ENCODE data around the gene MARVELD3.
"Not testable (repeated sequence)": the region's sequence is repeated elsewhere in the genome, so short reads cannot be mapped to it uniquely, and the experiment has no call there.

Gene MARVELD3

GRCh38 chr16:71610936-71611871, 14.8 kb upstream of the MARVELD3 start:
- Histone ChIP-seq H4K91ac (ENCODE audit: low read depth, low read length) (no peak overlapping the region), H3K4me2 (ENCODE audit: low read length) (peak overlapping the region; percentile 20), H3K27ac (ENCODE audit: low read depth, low read length) (no peak overlapping the region), H3K79me1 (ENCODE audit: low read length) (no peaks in the 10 kb centered on the region), H3K4me1 (ENCODE audit: control insufficient read depth in 1 of 2, insufficient read depth in 2 of 2, low read length in 2 of 2) (peaks cover 4% of the 10 kb centered on the region in 2 experiments), H2BK120ac (ENCODE audit: insufficient read depth, low read length, poor library complexity) (no peak overlapping the region), H3K14ac (ENCODE audit: low read length) (no peak overlapping the region), H4K12ac (ENCODE audit: low read depth, low read length) (no peak overlapping the region), H2AFZ (ENCODE audit: insufficient read depth, low read length, poor library complexity) (peak overlapping the region; percentile 49), H2BK12ac (ENCODE audit: low read length) (no peak overlapping the region), H2AK5ac (ENCODE audit: low read length) (no peak overlapping the region), H3K18ac (ENCODE audit: low read length) (no peak overlapping the region), H3K9me3 (ENCODE audit: insufficient read depth, low read depth, low read length) (no peaks in the 10 kb centered on the region), H3K23ac (ENCODE audit: low read length) (no peak overlapping the region), H3K4me3 (ENCODE audit: low read depth, low read length) (no peak overlapping the region), H4K8ac (ENCODE audit: low read depth, low read length) (peak overlapping the region; percentile 56), H3K9ac (ENCODE audit: low read length) (no peak overlapping the region), H2BK5ac (ENCODE audit: low read depth, low read length, poor library complexity) (no peak overlapping the region), H3K36me3 (ENCODE audit: control insufficient read depth in 1 of 2, insufficient read depth in 2 of 2, low read length in 2 of 2) (no peaks in the 10 kb centered on the region), H3K79me2 (ENCODE audit: control insufficient read depth, insufficient read depth, low read length, poor library complexity) (no peaks in the 10 kb centered on the region), H3K4ac (ENCODE audit: low read depth, low read length) (no peak overlapping the region), H3K27me3 (ENCODE audit: insufficient read depth, low read length) (no peaks in the 10 kb centered on the region)
- WGBS (ENCODE audit: extremely low coverage, insufficient coverage, insufficient read length) = no CpG with 5 or more reads among the region's 19 CpGs
- DNase-seq = peak; percentile 50 to 81

DNA sequence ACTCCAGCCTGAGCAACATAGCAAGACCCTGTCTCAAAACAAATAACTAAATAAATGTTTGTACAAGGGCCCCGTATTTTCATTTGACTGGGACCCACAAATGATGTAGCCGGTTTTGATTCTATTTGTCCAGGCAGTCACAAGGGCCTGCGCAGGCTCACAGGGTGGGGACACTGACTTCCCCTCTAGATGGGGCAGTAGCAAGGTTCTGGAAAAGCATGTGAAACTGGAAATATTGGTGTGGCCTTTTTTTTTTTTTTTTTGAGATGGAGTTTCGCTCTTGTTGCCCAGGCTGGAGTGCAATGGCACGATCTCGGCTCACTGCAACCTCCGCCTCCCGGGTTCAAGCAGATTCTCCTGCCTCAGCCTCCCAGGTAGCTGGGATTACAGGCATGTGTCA, 11.0 kb upstream of the MARVELD3 start:
- H3K79me1 ChIP-seq (ENCODE audit: low read length); H3K18ac ChIP-seq (ENCODE audit: low read length); H3K4ac ChIP-seq (ENCODE audit: low read depth, low read length); H4K12ac ChIP-seq (ENCODE audit: low read depth, low read length); H4K8ac ChIP-seq (ENCODE audit: low read depth, low read length); DNase-seq; H4K91ac ChIP-seq (ENCODE audit: low read depth, low read length); H3K4me1 ChIP-seq (ENCODE audit: control insufficient read depth in 1 of 2, insufficient read depth in 2 of 2, low read length in 2 of 2); H3K79me2 ChIP-seq (ENCODE audit: control insufficient read depth, insufficient read depth, low read length, poor library complexity); H3K4me2 ChIP-seq (ENCODE audit: low read length); H3K27ac ChIP-seq (ENCODE audit: low read depth, low read length); H3K9me3 ChIP-seq (ENCODE audit: insufficient read depth, low read depth, low read length); H3K9ac ChIP-seq (ENCODE audit: low read length); H3K36me3 ChIP-seq (ENCODE audit: control insufficient read depth in 1 of 2, insufficient read depth in 2 of 2, low read length in 2 of 2); H2BK120ac ChIP-seq (ENCODE audit: insufficient read depth, low read length, poor library complexity); H3K4me3 ChIP-seq (ENCODE audit: low read depth, low read length); H2BK5ac ChIP-seq (ENCODE audit: low read depth, low read length, poor library complexity); H3K23ac ChIP-seq (ENCODE audit: low read length); H3K14ac ChIP-seq (ENCODE audit: low read length); H2AK5ac ChIP-seq (ENCODE audit: low read length); H2BK12ac ChIP-seq (ENCODE audit: low read length); H2AFZ ChIP-seq (ENCODE audit: insufficient read depth, low read length, poor library complexity); H3K27me3 ChIP-seq (ENCODE audit: insufficient read depth, low read length): not testable (repeated sequence)
- no CpG with 5 or more reads among the region's 8 CpGs for WGBS (ENCODE audit: extremely low coverage, insufficient coverage, insufficient read length)

DNA sequence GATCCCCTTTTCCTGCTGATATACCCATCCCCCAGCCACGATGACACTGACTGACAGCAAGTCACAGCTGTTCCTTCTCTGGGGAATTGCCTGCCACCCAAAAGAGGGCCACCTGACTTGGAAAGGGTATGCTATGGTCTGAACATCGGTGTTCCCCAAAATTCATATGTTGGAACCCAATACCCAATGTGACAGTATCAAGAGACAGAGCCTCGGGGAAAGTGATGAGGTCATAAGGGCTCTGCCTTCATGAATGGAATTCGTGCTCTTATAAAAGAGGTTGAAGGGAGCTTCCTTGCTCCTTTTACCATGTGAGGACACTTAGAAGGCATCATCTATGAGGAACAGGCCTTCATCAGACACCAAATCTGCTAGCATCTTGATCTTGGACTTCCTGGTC, 7.6 kb upstream of the MARVELD3 start:
- no peak for DNase-seq
- Histone ChIP-seq H3K9ac (ENCODE audit: low read length) (no peak overlapping the region), H2BK12ac (ENCODE audit: low read length) (no peak overlapping the region), H4K12ac (ENCODE audit: low read depth, low read length) (no peak overlapping the region), H4K8ac (ENCODE audit: low read depth, low read length) (no peak overlapping the region), H3K4me2 (ENCODE audit: low read length) (no peak overlapping the region), H3K79me1 (ENCODE audit: low read length) (no peaks in the 10 kb centered on the region), H3K79me2 (ENCODE audit: control insufficient read depth, insufficient read depth, low read length, poor library complexity) (no peaks in the 10 kb centered on the region), H3K36me3 (ENCODE audit: control insufficient read depth in 1 of 2, insufficient read depth in 2 of 2, low read length in 2 of 2) (no peaks in the 10 kb centered on the region), H4K91ac (ENCODE audit: low read depth, low read length) (no peak overlapping the region), H3K9me3 (ENCODE audit: insufficient read depth, low read depth, low read length) (no peaks in the 10 kb centered on the region), H2BK5ac (ENCODE audit: low read depth, low read length, poor library complexity) (no peak overlapping the region), H2AK5ac (ENCODE audit: low read length) (no peak overlapping the region), H2BK120ac (ENCODE audit: insufficient read depth, low read length, poor library complexity) (no peak overlapping the region), H3K14ac (ENCODE audit: low read length) (no peak overlapping the region), H3K23ac (ENCODE audit: low read length) (no peak overlapping the region), H3K27ac (ENCODE audit: low read depth, low read length) (no peak overlapping the region), H3K4ac (ENCODE audit: low read depth, low read length) (no peak overlapping the region), H3K18ac (ENCODE audit: low read length) (no peak overlapping the region), H3K4me1 (ENCODE audit: control insufficient read depth in 1 of 2, insufficient read depth in 2 of 2, low read length in 2 of 2) (no peaks in the 10 kb centered on the region), H3K4me3 (ENCODE audit: low read depth, low read length) (no peak overlapping the region), H2AFZ (ENCODE audit: insufficient read depth, low read length, poor library complexity) (no peak overlapping the region), H3K27me3 (ENCODE audit: insufficient read depth, low read length) (no peaks in the 10 kb centered on the region)
- no CpG with 5 or more reads among the region's 4 CpGs for WGBS (ENCODE audit: extremely low coverage, insufficient coverage, insufficient read length)

DNA sequence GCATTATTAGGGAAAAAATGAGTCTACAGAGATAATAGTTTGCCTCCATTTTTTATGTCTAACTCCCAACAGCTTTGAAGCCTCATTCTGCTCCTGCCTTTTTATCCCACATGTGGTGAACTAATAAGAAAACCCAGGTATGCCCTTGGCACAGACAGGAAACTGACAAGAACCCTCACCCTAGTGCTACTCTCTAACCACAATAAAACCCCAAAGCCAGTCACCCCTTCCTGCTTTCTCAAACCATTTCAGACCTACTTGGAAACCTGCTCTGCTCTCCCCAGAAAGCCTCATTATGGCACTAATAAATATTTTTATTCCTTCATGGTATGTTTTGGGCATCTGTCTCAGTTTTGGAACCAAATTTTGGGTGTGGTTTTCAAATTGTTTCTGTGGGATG, 3.9 kb upstream of the MARVELD3 start:
- Histone ChIP-seq H4K12ac (ENCODE audit: low read depth, low read length) (no peak overlapping the region), H3K9ac (ENCODE audit: low read length) (no peak overlapping the region), H3K27me3 (ENCODE audit: insufficient read depth, low read length) (no peaks in the 10 kb centered on the region), H3K4me3 (ENCODE audit: low read depth, low read length) (no peak overlapping the region), H4K8ac (ENCODE audit: low read depth, low read length) (no peak overlapping the region), H3K36me3 (ENCODE audit: control insufficient read depth in 1 of 2, insufficient read depth in 2 of 2, low read length in 2 of 2) (no peaks in the 10 kb centered on the region), H3K9me3 (ENCODE audit: insufficient read depth, low read depth, low read length) (no peaks in the 10 kb centered on the region), H3K4me2 (ENCODE audit: low read length) (no peak overlapping the region), H4K91ac (ENCODE audit: low read depth, low read length) (no peak overlapping the region), H2AK5ac (ENCODE audit: low read length) (no peak overlapping the region), H3K23ac (ENCODE audit: low read length) (no peak overlapping the region), H3K4ac (ENCODE audit: low read depth, low read length) (no peak overlapping the region), H2BK12ac (ENCODE audit: low read length) (no peak overlapping the region), H3K14ac (ENCODE audit: low read length) (no peak overlapping the region), H3K27ac (ENCODE audit: low read depth, low read length) (no peak overlapping the region), H3K79me2 (ENCODE audit: control insufficient read depth, insufficient read depth, low read length, poor library complexity) (peaks cover 5% of the 10 kb centered on the region), H2BK120ac (ENCODE audit: insufficient read depth, low read length, poor library complexity) (no peak overlapping the region), H3K79me1 (ENCODE audit: low read length) (peaks cover 7% of the 10 kb centered on the region), H3K4me1 (ENCODE audit: control insufficient read depth in 1 of 2, insufficient read depth in 2 of 2, low read length in 2 of 2) (no peaks in the 10 kb centered on the region), H3K18ac (ENCODE audit: low read length) (no peak overlapping the region), H2BK5ac (ENCODE audit: low read depth, low read length, poor library complexity) (no peak overlapping the region), H2AFZ (ENCODE audit: insufficient read depth, low read length, poor library complexity) (no peak overlapping the region)
- no peak for DNase-seq
